Peyer's patch (tissue), 4 donors: ENCODE measurements around the gene FOXS1. TPM values are rescaled to one million over a fixed set of nuclear protein-coding genes. Genes with fewer than 3 reads are reported as not detected.

Experiments used
- DNase-seq, 3 donors: peaks; one replicate each; pipeline ENCODE4 v3.0.0-alpha.2; 2017 to 2019
- H3K27ac ChIP-seq, 4 donors: fragments of 200-600 bp; sonication (generic); one replicate each; pipeline ENCODE4 v1.5.1; 2016 to 2019
- H3K27me3 ChIP-seq, 2 donors: fragments of 200-600 bp; sonication (generic); one replicate each; pipeline ENCODE4 v1.5.1; 2019
- H3K36me3 ChIP-seq, 3 donors: fragments of 200-600 bp; sonication (generic); one replicate each; pipeline ENCODE4 v1.5.1; 2016 to 2019
- H3K4me1 ChIP-seq, 4 donors: fragments of 200-600 bp; sonication (generic); one replicate each; pipeline ENCODE4 v1.5.1; 2016 to 2019
- H3K4me3 ChIP-seq, 4 donors: fragments of 200-600 bp; sonication (generic); 1 replicate in 3 of 4; 2 replicates in 1 of 4; pipeline ENCODE4 v1.5.1; 2016 to 2019; ENCODE audit warnings: mild to moderate bottlenecking in 1 of 4
- H3K9me3 ChIP-seq, 4 donors: fragments of 200-600 bp; sonication (generic); one replicate each; pipeline ENCODE4 v1.5.1; 2016 to 2019; ENCODE audit warnings: mild to moderate bottlenecking in 1 of 4
- POLR2A ChIP-seq, 2 donors: fragments of 450-650 bp; IDR thresholded peaks; one replicate each; pipeline ENCODE4 v1.5.1; 2017; ENCODE audit warnings: antibody characterized with exemption in 2 of 2, mild to moderate bottlenecking in 2 of 2, moderate library complexity in 2 of 2
- total RNA-seq, 4 donors: library from RNA; depleted of rRNA; stranded (reverse); fragments of >200 nt; gene quantifications; one replicate each; pipeline ENCODE4 v1.1.0, GENCODE V29; 2016
- TF ChIP-seq, protein P1 (sequence below), 6 experiments: fragments of 450-650 bp in 4 of 6; fragments of 200-600 bp in 2 of 6; sonication (generic) in 1 of 6; IDR thresholded peaks; one replicate each; pipeline ENCODE4 v1.5.1; 2017 to 2019; ENCODE audit warnings: antibody characterized with exemption in 6 of 6, mild to moderate bottlenecking in 3 of 6, moderate library complexity in 1 of 6

FOXS1 gene
- total RNA-seq, 4 donors from 2014 or later, result not detected

DNA sequence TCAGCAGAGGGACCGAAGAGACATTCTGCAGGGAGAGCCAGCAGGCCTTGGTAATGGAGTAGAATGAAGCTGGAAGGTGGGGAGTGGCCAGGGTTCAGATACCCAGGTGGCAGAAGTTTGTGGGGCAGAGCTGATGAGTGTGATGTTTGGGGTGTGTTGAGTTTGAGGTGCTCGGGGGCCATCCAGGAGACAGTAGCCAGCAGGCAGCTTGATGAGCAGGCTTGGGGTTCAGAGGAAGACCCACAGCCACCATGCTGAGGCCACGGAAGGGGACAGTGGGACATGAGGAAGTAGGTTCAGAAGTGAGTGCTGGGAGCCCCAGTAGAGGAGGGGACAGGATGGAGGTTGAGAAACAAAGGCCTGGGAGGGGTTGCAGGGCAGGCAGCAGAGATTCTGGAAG is 11.1 kb upstream of the FOXS1 start:
- Histone ChIP-seq H3K27ac (no peak overlapping the region), H3K9me3 (no peaks in the 10 kb centered on the region), H3K36me3 (no peaks in the 10 kb centered on the region), H3K4me1 (peaks cover 0 to 16% (median 9%) of the 10 kb centered on the region in 4 donors), H3K27me3 (no peaks in the 10 kb centered on the region), H3K4me3 (no peak overlapping the region)
- TF ChIP-seq, protein P1, sequence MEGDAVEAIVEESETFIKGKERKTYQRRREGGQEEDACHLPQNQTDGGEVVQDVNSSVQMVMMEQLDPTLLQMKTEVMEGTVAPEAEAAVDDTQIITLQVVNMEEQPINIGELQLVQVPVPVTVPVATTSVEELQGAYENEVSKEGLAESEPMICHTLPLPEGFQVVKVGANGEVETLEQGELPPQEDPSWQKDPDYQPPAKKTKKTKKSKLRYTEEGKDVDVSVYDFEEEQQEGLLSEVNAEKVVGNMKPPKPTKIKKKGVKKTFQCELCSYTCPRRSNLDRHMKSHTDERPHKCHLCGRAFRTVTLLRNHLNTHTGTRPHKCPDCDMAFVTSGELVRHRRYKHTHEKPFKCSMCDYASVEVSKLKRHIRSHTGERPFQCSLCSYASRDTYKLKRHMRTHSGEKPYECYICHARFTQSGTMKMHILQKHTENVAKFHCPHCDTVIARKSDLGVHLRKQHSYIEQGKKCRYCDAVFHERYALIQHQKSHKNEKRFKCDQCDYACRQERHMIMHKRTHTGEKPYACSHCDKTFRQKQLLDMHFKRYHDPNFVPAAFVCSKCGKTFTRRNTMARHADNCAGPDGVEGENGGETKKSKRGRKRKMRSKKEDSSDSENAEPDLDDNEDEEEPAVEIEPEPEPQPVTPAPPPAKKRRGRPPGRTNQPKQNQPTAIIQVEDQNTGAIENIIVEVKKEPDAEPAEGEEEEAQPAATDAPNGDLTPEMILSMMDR (IDR thresholded peaks at IDR 0.05), result no peak
- TF ChIP-seq POLR2A (IDR thresholded peaks at IDR 0.05), result no peak
- DNase-seq, result no peak

DNA sequence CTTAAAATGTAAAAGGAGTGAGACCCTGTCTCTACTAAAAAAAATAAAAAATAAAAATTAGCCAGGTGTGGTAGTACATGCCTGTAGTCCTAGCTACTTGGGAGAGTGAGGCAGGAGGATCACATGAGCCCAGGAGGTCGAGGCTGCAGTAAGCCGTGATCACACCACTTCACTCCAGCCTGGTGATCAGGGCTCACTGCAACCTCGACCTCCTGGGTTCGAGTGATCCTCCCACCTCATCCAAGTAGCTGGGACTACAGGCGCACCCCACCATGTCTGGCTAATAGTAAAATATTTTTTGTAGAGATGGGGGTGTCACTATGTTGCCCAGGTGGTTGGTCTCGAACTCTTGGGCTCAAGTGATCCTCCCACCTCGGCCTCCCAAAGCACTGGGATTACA is 8.1 kb upstream of the FOXS1 start:
- Histone ChIP-seq H3K4me3 (no peak overlapping the region), H3K9me3 (no peaks in the 10 kb centered on the region), H3K27me3 (no peaks in the 10 kb centered on the region), H3K27ac (no peak overlapping the region), H3K4me1 (peaks cover 0 to 6% (median 2%) of the 10 kb centered on the region in 4 donors), H3K36me3 (no peaks in the 10 kb centered on the region)
- DNase-seq, result peak in 1 of 3 donors; percentile 24
- TF ChIP-seq POLR2A (IDR thresholded peaks at IDR 0.05), result no peak
- TF ChIP-seq, protein P1 (IDR thresholded peaks at IDR 0.05), result no peak

DNA sequence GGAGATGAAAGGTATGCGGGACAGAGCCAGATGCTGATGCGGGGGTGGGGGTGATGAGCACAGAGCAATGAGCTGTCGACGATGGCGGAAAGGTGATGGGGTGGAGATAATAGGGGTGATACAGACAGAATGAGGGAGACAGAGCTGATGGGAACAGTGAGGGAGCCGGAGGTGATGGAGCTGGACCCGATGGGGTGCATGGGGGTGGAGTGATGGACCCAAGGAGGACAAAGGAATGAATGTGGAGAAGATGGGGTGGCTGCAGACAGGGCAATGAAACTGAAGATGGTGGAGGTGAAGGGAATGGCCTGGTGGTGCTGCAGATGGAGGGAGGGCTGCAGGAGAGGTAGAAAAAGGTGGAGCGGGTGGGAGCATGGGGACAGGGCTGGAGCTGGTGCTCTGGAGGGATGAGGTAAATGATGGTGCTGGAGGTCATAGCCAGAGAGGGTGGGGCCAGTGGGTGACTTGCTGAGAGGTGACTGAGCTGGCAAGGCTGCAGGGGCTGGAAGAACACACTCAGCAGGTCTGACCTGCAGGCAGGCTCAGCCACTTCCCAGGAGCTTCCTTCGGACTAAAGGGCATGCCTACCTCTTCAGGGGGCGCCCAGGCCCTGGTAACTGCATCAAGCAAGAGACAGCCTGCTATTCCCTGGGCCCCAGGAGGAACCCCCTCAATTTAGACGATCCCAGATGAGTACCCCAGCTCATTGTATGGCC is 6.0 kb upstream of the FOXS1 start:
- Histone ChIP-seq H3K9me3 (no peaks in the 10 kb centered on the region), H3K4me3 (no peak overlapping the region), H3K27me3 (no peaks in the 10 kb centered on the region), H3K4me1 (peaks cover 0 to 6% (median 2%) of the 10 kb centered on the region in 4 donors), H3K27ac (no peak overlapping the region), H3K36me3 (no peaks in the 10 kb centered on the region)
- no peak for DNase-seq
- TF ChIP-seq, protein P1 (IDR thresholded peaks at IDR 0.05), result no peak
- TF ChIP-seq POLR2A (IDR thresholded peaks at IDR 0.05), result no peak

DNA sequence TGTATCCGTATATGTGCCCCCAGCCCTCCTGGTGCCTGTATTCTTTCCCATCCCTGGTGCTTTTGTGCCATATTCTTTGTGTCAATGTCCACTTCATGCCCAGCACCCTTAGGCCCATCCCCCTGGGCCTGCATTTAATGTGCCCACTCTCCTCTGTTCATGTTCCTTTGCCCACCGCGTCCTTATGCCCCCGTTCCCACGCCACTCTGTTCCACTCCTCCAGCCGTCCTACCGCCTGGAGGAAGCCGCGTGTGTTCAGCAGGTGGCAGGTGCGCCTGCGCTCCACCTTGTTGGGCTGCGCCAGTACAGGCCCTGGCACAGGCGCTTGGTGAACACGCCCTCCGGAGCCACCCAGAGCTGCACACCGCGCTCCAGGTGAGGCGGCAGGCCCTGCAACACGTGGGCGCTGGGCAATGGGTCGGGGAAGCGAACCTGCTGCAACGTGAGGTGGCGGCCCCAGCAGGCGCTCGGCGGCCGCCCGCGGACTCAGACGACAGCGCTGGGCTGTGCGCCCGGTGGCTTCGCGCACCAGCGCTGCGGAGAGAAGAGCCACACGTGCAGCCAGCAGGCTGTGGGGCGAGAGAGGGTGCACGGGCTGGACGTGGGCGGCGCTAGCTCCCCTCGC is 4.0 kb upstream of the FOXS1 start:
- Histone ChIP-seq H3K36me3 (no peaks in the 10 kb centered on the region), H3K4me1 (peaks cover 0 to 6% (median 2%) of the 10 kb centered on the region in 4 donors), H3K27me3 (no peaks in the 10 kb centered on the region), H3K4me3 (no peak overlapping the region), H3K27ac (no peak overlapping the region), H3K9me3 (no peaks in the 10 kb centered on the region)
- DNase-seq, result peak in 1 of 3 donors; percentile 69
- TF ChIP-seq POLR2A (IDR thresholded peaks at IDR 0.05), result no peak

DNA sequence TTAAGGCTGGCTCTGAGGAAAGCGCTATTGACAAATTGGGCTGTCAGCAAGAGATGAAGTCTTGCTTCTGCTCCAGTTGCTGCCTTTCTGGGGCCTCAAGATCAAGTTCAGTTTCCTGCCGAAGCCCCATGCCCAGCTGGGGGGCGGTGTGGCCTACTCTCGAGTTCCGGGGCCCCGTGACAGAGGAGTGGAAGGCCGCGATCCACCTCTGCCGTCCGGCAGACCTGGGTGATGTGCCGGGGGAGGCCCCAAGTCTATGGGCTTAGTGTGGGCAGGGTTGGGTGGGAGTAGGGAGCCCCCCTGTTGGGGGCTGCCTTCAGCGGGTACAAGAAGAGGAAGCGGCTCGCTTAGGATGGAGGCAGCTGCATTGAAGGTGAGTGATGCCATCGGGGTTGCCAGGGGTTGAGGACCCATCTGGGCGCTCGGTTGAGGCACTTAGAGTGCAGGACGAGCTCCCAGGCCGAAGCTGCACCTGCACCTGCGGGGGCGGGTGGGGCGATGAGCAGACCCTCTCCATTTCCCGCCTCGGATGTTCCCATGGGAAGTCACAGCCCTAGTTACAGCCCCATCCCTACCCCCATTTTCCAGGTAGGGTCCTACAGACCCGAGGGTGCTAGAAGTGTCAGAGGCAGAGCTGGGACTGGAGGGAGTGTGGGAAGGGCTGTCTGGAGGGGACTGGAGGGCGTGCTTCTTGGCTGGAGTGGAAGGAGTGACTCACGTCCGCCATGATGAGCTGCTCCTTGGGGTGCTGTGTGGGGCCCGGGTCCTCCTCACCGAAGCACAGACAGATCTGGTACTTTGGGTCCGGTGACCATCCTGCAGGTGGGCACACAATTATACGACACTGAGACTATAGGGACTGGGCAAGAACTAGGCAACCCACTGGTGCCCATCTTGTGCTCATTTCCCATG is 2.9 kb upstream of the FOXS1 start:
- H3K27me3 ChIP-seq, result no peaks in the 10 kb centered on the region
- H3K36me3 ChIP-seq, result no peaks in the 10 kb centered on the region
- peaks cover 0 to 6% (median 2%) of the 10 kb centered on the region in 4 donors for H3K4me1 ChIP-seq
- no peaks in the 10 kb centered on the region for H3K9me3 ChIP-seq
- H3K27ac ChIP-seq, result no peak overlapping the region
- no peak for TF ChIP-seq POLR2A (IDR thresholded peaks at IDR 0.05)
- TF ChIP-seq, protein P1 (IDR thresholded peaks at IDR 0.05), result no peak
- no peak for DNase-seq
- H3K4me3 ChIP-seq, result no peak overlapping the region
